RWPE1 (cell line): ENCODE results near the gene UBE2U.

Experiments
- CTCF ChIA-PET: fragments of 350-600 bp; sonication (Branson Sonifier 250); formaldehyde crosslinking; extraction: SDS; loops from one replicate; lab custom pipeline; 2021; lab: Yijun Ruan, JAX
- POLR2A ChIA-PET: fragments of 400-600 bp; formaldehyde crosslinking; extraction: SDS; loops from one replicate; lab custom pipeline; 2020; ENCODE audit warnings: antibody characterized with exemption; ENCODE audit not compliant: low non-redundant PET; lab: Yijun Ruan, JAX
- DNase-seq: peaks from one replicate; pipeline ENCODE4 v3.0.0; 2012; ENCODE audit warnings: low spot score
- H3K27ac ChIP-seq: fragments of 450-650 bp; 2 replicates; pipeline ENCODE4 v1.5.1; 2017
- CTCF ChIP-seq: fragments of 450-650 bp; conservative IDR thresholded peaks from 2 replicates; pipeline ENCODE4 v1.5.1; 2017; ENCODE audit warnings: low read depth, mild to moderate bottlenecking

Gene UBE2U

GRCh38 chr1:64163970-64164369, 39.5 kb upstream of the UBE2U start:
- CTCF ChIA-PET: interaction anchor here (0.6 to 1.6 kb wide), 5 partner anchors 27 to 472 kb away, joined by 3 to 6 read pairs (median 5); no protein-coding TSS in a partner anchor
- peak; percentile 38 for TF ChIP-seq CTCF
- POLR2A ChIA-PET: no interaction called here
- no peak overlapping the region for H3K27ac ChIP-seq
- peak; percentile 21 for DNase-seq

- ChIA-PET CTCF (interaction anchor here (0.5 to 0.6 kb wide), 2 partner anchors 11 to 485 kb away, joined by 4 read pairs; no protein-coding TSS in a partner anchor), POLR2A (no interaction called here)
- TF ChIP-seq CTCF: no peak
- no peak overlapping the region for H3K27ac ChIP-seq
- DNase-seq: no peak
These were observed 36.8 kb upstream of the UBE2U start for GRCh38 chr1:64166629-64167028.

GRCh38 chr1:64167176-64167575, 36.2 kb upstream of the UBE2U start:
- no peak for TF ChIP-seq CTCF
- DNase-seq: no peak
- ChIA-PET CTCF (interaction anchor here (0.5 kb wide), 1 partner anchor 12 kb away, joined by 4 read pairs; no protein-coding TSS in a partner anchor), POLR2A (no interaction called here)
- H3K27ac ChIP-seq: no peak overlapping the region

DNA sequence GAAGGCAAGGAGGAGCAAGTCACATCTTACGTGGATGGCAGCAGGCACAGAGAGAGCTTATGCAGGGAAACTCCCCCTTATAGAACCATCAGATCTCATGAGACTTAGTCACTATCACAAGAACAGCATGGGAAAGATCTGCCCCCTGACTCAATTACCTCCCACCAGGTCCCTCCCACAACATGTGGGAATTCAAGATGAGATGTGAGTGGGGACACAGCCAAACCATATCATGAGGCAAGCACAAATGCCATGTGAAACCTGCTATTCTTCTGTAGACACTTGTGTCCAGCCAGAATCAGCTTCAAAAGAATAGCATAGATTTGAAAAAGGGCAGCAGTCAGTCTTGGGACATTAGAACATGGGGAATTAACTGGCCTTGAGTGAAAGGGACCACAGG, 32.2 kb upstream of the UBE2U start:
- POLR2A ChIA-PET: no interaction called here
- no peak for TF ChIP-seq CTCF
- CTCF ChIA-PET: no interaction called here
- no peak overlapping the region for H3K27ac ChIP-seq
- DNase-seq: no peak

DNA sequence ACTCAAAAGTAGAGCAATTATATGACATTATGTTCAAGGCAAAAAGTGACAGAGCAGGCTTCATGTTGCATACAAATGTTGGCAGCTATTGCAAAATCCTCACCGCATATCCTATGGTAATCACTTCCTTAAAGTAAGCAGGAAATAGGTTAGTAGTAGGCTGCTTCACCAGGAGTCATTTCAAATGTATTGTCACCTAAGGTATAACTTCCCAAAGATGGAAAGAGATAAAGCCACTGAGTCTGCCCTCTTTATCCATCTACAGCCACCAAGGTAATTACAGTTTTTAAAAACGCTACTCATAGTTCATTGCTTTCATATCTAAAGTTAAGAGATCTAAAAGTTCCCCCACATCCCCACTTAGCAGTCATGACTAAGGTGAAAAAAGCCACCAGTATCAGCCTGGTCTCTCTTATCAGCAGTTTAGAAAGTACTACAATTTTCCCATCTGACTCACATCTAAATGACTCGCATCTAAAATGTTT, 31.6 kb upstream of the UBE2U start:
- CTCF ChIA-PET: interaction anchor here (0.5 kb wide), 1 partner anchor 1299 kb away, joined by 3 read pairs; no protein-coding TSS in a partner anchor
- no peak for TF ChIP-seq CTCF
- POLR2A ChIA-PET: no interaction called here
- peak; percentile 26 for DNase-seq
- H3K27ac ChIP-seq: no peak overlapping the region

DNA sequence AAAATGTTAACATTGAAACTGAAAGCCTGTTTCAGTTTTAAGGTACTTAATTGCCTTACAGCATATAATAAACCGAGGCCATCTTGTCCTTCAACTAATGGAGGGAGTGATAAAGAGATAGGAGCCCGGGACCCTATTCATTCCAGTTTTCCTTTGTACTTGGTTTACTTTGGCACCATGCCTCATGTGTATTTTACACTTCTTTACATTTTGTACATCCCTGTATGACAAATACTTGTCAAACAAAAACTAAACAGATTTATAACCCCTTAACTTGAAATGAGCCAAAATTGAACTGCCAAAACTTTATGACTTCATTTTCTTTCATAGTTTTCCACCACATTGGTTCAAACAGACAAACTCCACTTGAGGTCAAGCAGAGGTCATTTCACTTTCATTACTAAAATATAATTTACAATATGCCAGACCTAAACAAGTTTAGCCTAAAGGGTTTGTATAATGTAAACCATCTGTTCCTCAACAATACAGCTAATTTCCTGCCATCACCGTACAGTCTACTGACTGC, 30.9 kb upstream of the UBE2U start:
- POLR2A ChIA-PET: no interaction called here
- CTCF ChIA-PET: no interaction called here
- no peak for TF ChIP-seq CTCF
- no peak for DNase-seq
- no peak overlapping the region for H3K27ac ChIP-seq
